Measurements from ENCODE around the gene MMP1.

GRCh38 chr11:102784380-102784779, 13.6 kb downstream of the MMP1 start:
- TF ChIP-seq TAF1 (IDR thresholded peaks at IDR 0.05; ENCODE audit: borderline replicate concordance, low read depth, low read length), result no peak
- TF ChIP-seq POLR2AphosphoS5 (IDR thresholded peaks at IDR 0.05; ENCODE audit: low read depth, low read length), result no peak

All from GM12892 (cell line).